Thyroid gland (tissue), 4 donors: ENCODE results near the gene LAMA3.

ENCODE experiments used
- CTCF ChIP-seq, 6 experiments: fragments of 200-600 bp in 3 of 6; fragments of 450-650 bp in 3 of 6; sonication (generic) in 3 of 6; IDR thresholded peaks; one replicate each; pipeline ENCODE4 v1.5.1; 2016 to 2019; ENCODE audit warnings: antibody characterized with exemption in 6 of 6, mild to moderate bottlenecking in 2 of 6, inconsistent platforms in 1 of 6, moderate library complexity in 1 of 6
- POLR2A ChIP-seq, 2 donors: fragments of 450-650 bp; IDR thresholded peaks; one replicate each; pipeline ENCODE4 v1.6.1; 2017; ENCODE audit warnings: antibody characterized with exemption in 2 of 2, mild to moderate bottlenecking in 2 of 2, moderate library complexity in 1 of 2

DNA sequence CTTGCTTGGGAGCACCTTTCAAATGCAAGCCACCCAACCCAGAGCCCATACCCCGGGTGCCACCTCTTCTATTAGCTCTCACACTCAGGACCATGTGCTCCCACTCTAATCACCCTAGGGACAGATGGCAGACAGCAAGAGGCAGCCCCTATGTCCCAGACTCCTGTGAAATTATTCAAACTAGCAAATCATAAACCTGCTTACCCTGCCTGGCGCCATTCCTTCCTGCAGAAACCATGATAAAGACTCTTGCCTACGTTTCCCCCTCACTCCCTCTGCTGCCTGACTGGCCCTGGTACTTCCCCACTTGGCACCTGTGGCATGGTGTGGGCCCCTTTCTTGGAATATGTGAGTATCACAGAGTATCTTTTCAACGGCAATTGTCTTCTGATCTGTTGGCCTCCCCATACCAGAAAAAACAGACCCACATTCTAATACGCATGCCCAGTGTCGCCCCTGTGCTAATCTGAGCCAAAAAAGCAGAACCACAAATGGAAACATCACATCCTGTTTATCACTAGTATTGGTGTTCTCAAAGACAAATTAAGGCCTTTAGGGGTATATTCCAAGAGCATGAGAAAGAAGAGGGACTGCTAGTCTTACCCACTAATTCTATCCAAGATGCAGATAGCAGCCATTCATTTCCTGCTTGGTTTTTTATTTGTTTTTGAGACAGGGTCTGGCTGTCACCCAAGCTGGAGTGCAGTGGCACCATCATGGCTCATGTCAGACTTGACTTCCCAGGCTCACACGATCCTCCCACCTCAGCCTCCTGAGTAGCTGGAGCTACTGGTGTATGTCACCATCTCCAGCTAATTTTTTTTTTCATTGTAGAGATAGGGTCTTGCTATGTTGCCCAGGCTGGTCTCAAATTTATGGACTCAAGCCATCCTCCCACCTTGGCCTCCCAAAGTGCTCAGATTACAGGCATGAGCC lies 281.2 kb downstream of the LAMA3 start:
- TF ChIP-seq CTCF (IDR thresholded peaks at IDR 0.05) (no peak), POLR2A (IDR thresholded peaks at IDR 0.05) (no peak)
